ENCODE measurements around the gene AKAP10.

AKAP10 gene

DNA sequence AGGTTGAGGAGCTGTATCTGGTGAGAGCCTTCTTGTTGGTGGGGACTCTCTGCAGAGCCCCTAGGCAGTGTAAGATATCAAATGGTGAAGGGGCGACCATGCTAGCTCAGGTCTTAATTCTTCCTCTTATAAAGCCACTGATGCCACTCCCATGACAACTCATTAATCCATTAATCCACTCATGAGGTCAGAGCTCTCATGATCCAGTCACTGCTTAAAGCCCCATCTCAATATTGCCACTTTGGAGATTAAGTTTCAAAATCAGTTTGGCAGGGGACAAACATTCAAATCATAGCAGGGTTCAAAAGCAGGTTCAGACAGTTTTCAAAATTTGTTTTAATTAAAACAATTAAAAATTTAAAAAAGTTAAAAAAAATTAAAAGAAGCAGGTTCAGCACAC lies 18.5 kb upstream of the AKAP10 start:
- no peak overlapping the region for H3K27ac Mint-ChIP-seq
- H3K4me1 Mint-ChIP-seq, result peaks cover 4% of the 10 kb centered on the region
- no peaks in the 10 kb centered on the region for H3K36me3 Mint-ChIP-seq (ENCODE audit: low read depth)
- H3K9me3 Mint-ChIP-seq, result no peaks in the 10 kb centered on the region
- H3K27me3 Mint-ChIP-seq (ENCODE audit: low read depth), result peaks cover 35% of the 10 kb centered on the region
- H3K4me3 Mint-ChIP-seq, result no peak overlapping the region
- TF ChIP-seq, protein P1, sequence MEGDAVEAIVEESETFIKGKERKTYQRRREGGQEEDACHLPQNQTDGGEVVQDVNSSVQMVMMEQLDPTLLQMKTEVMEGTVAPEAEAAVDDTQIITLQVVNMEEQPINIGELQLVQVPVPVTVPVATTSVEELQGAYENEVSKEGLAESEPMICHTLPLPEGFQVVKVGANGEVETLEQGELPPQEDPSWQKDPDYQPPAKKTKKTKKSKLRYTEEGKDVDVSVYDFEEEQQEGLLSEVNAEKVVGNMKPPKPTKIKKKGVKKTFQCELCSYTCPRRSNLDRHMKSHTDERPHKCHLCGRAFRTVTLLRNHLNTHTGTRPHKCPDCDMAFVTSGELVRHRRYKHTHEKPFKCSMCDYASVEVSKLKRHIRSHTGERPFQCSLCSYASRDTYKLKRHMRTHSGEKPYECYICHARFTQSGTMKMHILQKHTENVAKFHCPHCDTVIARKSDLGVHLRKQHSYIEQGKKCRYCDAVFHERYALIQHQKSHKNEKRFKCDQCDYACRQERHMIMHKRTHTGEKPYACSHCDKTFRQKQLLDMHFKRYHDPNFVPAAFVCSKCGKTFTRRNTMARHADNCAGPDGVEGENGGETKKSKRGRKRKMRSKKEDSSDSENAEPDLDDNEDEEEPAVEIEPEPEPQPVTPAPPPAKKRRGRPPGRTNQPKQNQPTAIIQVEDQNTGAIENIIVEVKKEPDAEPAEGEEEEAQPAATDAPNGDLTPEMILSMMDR (IDR thresholded peaks at IDR 0.05; ENCODE audit: unreplicated experiment in 3 of 3), result no peak

DNA sequence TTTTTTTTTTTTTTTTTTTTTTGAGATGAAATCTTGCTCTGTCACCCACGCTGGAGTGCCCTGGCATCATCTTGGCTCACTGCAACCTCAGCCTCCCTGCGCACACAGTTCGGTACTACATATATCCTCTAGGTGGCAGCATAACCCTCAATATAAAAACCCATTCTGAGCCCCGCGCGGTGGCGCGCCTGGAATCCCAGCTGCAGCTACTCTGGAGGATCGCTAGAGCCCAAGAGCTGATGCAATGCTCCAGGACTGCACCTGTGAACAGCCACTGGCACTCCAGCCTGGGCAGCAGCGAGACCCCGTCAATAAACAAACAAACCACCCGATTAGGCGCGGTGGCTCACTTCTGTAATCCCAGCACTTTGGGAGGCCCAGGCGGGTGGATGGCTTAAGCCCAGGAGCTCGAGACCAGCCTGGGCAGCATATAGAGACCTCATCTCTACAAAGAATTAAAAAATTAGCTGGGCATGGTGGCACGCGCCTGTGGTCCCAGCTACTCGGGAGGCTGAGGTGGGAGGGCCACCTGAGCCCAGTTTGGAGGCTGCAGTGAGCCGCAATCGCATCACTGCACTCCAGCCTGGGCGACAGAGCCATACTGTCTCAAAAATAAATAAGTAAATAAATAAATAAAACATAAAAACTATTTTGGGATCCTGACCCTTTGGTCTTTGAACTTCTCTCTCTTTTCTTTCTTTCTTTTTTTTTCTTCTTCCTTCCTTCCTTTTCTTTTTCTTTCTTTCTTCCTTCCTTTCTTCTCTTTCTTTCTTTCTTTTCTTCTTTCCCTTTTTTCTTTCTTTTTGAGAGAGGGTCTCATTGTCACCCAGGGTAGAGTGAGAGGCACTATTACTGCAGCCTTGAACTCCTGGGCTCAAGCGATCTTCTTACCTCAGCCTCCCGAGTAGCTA lies 15.4 kb upstream of the AKAP10 start:
- Mint-ChIP-seq H3K36me3 (ENCODE audit: low read depth) (no peaks in the 10 kb centered on the region), H3K27ac (no peak overlapping the region), H3K9me3 (no peaks in the 10 kb centered on the region), H3K4me1 (peaks cover 4% of the 10 kb centered on the region), H3K27me3 (ENCODE audit: low read depth) (peaks cover 33% of the 10 kb centered on the region), H3K4me3 (no peak overlapping the region)
- TF ChIP-seq, protein P1 (IDR thresholded peaks at IDR 0.05; ENCODE audit: unreplicated experiment in 3 of 3), result peak; percentile 67 to 81 (median 78)

DNA sequence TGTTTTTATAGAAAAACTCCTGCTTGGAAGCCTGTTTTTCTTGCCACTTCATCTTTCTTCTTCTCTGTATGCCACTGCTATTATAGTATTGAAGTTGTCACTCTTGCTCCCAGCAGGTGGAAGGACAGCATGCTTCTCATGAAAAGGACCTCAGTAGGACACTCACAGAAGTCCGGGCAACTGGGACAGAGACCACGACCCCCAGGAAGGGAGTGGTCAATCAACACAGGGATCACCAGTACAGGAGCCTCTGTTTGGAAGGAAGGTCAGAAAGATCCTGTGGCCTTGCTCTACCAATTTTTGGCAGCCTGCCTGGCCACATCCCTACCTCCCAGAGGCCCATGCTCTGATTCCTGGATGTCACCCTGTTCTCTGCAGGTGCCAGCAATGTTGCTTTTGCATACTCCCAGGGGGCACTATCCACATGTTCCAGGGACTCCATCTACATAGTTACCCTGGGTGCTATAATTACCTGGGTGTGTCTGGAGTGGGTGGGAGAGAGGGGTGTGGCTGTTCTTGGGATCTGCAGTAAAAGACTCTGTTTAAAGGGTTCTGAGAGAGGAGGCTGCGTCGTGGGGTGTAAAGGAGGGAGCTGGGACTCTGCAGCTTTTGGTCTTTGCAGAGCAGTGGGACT lies 13.7 kb upstream of the AKAP10 start:
- H3K36me3 Mint-ChIP-seq (ENCODE audit: low read depth), result no peaks in the 10 kb centered on the region
- TF ChIP-seq, protein P1 (IDR thresholded peaks at IDR 0.05; ENCODE audit: unreplicated experiment in 3 of 3), result no peak
- peaks cover 27% of the 10 kb centered on the region for H3K27me3 Mint-ChIP-seq (ENCODE audit: low read depth)
- H3K4me3 Mint-ChIP-seq, result no peak overlapping the region
- H3K9me3 Mint-ChIP-seq, result no peaks in the 10 kb centered on the region
- no peaks in the 10 kb centered on the region for H3K4me1 Mint-ChIP-seq
- H3K27ac Mint-ChIP-seq, result no peak overlapping the region

DNA sequence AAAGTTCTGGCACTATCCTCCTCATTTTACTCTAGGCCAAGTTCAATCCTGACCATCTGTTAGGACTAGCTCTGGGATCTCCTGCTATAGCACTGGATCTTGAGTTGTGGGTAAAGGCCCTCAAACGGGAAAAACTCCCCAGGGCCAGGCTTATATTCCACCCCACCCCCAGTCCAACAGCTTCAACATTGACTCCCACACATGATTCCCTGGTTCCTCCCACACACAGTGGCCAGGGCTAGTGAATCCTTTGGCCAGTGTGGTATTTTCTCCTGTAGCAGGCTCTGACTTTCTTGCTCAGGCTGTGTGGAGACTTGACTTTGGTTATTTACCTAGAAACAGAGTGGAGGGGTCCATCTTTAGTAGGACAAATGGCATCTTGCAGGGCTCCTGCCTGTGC lies 10.3 kb upstream of the AKAP10 start:
- H3K4me1 Mint-ChIP-seq, result no peaks in the 10 kb centered on the region
- H3K27me3 Mint-ChIP-seq (ENCODE audit: low read depth), result peaks cover 23% of the 10 kb centered on the region
- H3K36me3 Mint-ChIP-seq (ENCODE audit: low read depth), result no peaks in the 10 kb centered on the region
- H3K27ac Mint-ChIP-seq, result no peak overlapping the region
- no peaks in the 10 kb centered on the region for H3K9me3 Mint-ChIP-seq
- H3K4me3 Mint-ChIP-seq, result no peak overlapping the region
- TF ChIP-seq, protein P1 (IDR thresholded peaks at IDR 0.05; ENCODE audit: unreplicated experiment in 3 of 3), result no peak

DNA sequence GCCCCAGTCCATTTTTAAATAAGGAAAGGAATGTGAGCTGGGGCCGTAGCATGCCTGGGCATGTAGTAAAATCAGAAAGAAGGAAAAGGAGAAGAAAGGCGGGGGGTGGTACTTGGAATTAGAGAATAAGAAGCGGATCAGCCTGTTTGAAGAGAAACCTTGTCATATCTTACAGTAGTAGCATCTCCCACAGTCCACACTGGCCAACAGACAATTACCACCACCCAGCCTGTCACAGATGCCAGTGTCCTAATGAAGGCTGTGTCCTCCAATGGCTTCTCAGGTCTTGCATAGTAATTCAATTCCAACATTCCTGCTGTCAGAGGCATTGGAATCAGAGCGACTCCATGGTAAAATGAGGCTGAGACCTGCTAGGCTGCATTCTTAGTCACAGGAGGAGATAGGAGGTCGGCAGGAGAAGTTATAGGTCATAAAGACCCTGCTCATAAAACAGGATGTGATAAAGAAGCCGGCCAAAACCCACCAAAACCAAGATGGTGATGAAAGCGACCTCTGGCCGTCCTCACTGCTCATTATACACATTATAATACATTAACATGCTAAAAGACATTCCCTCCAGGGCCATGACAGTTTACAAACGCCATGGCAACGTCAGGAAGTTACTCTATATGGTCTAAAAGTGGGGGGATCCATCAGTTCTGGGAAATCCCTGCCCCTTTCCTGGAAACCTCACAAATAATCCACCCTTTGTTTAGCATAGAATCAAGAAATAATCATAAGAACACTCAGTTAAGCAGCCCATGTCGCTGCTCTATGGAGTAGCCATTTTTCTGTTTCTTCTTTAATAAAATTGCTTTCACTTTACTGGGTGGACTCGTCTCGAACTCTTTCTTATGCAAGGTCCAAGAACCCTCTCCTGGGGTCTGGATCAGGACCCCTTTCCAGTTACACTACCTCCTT lies 9.6 kb upstream of the AKAP10 start:
- no peaks in the 10 kb centered on the region for H3K9me3 Mint-ChIP-seq
- H3K36me3 Mint-ChIP-seq (ENCODE audit: low read depth), result no peaks in the 10 kb centered on the region
- H3K4me3 Mint-ChIP-seq, result no peak overlapping the region
- TF ChIP-seq, protein P1 (IDR thresholded peaks at IDR 0.05; ENCODE audit: unreplicated experiment in 3 of 3), result no peak
- H3K4me1 Mint-ChIP-seq, result no peaks in the 10 kb centered on the region
- H3K27ac Mint-ChIP-seq, result no peak overlapping the region
- H3K27me3 Mint-ChIP-seq (ENCODE audit: low read depth), result peaks cover 17% of the 10 kb centered on the region
